Liver (tissue), 9 donors: ENCODE data around the gene KL. TPM values are rescaled to one million over a fixed set of nuclear protein-coding genes. Genes with fewer than 3 reads are reported as not detected.

Experiments used
- DNase-seq: peaks from one replicate; pipeline ENCODE4 v3.0.0-alpha.2; 2017; ENCODE audit warnings: low spot score
- H3K27ac ChIP-seq, 2 donors: one replicate each; pipeline ENCODE4 v1.7.0; 2013; ENCODE audit warnings: inconsistent platforms in 2 of 2, low read length in 2 of 2, control low read depth in 1 of 2, low read depth in 1 of 2, mild to moderate bottlenecking in 1 of 2
- H3K27me3 ChIP-seq, 4 donors: one replicate each; pipeline versions ENCODE4 v1.6.1 to v1.7.0; 2013; ENCODE audit warnings: low read length in 3 of 4, inconsistent platforms in 1 of 4, mild to moderate bottlenecking in 1 of 4, moderate library complexity in 1 of 4; ENCODE audit not compliant: control insufficient read depth in 4 of 4, insufficient read depth in 4 of 4
- H3K36me3 ChIP-seq, 4 donors: one replicate each; pipeline versions ENCODE4 v1.6.1 to v1.7.0; 2013; ENCODE audit warnings: low read length in 3 of 4, mild to moderate bottlenecking in 3 of 4, low read depth in 1 of 4, moderate library complexity in 1 of 4; ENCODE audit not compliant: control insufficient read depth in 4 of 4, insufficient read depth in 3 of 4
- H3K4me1 ChIP-seq, 4 donors: one replicate each; pipeline versions ENCODE4 v1.6.1 to v1.7.0; 2013; ENCODE audit warnings: low read length in 3 of 4, mild to moderate bottlenecking in 3 of 4, moderate library complexity in 1 of 4; ENCODE audit not compliant: control insufficient read depth in 4 of 4, insufficient read depth in 4 of 4
- H3K4me3 ChIP-seq, 3 donors: one replicate each; pipeline versions ENCODE4 v1.6.1 to v1.7.0; 2013; ENCODE audit warnings: low read length in 3 of 3, control low read depth in 1 of 3, low read depth in 1 of 3, mild to moderate bottlenecking in 1 of 3
- H3K9ac ChIP-seq, 2 donors: one replicate each; pipeline ENCODE4 v1.7.0; 2013; ENCODE audit warnings: low read length in 2 of 2, mild to moderate bottlenecking in 2 of 2, moderate library complexity in 2 of 2, control low read depth in 1 of 2, low read depth in 1 of 2
- H3K9me3 ChIP-seq, 4 donors: one replicate each; pipeline versions ENCODE4 v1.6.1 to v1.7.0; 2013; ENCODE audit warnings: low read length in 3 of 4; ENCODE audit not compliant: control insufficient read depth in 4 of 4
- ATF3 ChIP-seq: IDR thresholded peaks from 2 replicates; pipeline ENCODE4 v1.6.1; 2016; ENCODE audit warnings: antibody characterized with exemption
- HNF4A ChIP-seq, 2 donors: conservative IDR thresholded peaks; 2 replicates each; pipeline ENCODE4 v1.6.1; 2016; ENCODE audit warnings: antibody characterized with exemption in 2 of 2, mild to moderate bottlenecking in 2 of 2
- JUND ChIP-seq, 2 donors: IDR thresholded peaks; 2 replicates each; pipeline ENCODE4 v1.6.1; 2016; ENCODE audit warnings: antibody characterized with exemption in 2 of 2
- MAX ChIP-seq: IDR thresholded peaks from 2 replicates; pipeline ENCODE4 v1.6.1; 2016; ENCODE audit warnings: antibody characterized with exemption
- NR2F2 ChIP-seq: IDR thresholded peaks from 2 replicates; pipeline ENCODE4 v1.6.1; 2016; ENCODE audit warnings: antibody characterized with exemption
- REST ChIP-seq: IDR thresholded peaks from 2 replicates; pipeline ENCODE4 v1.6.1; 2016; ENCODE audit warnings: antibody characterized with exemption, mild to moderate bottlenecking
- RXRA ChIP-seq, 2 donors: IDR thresholded peaks; 2 replicates each; pipeline ENCODE4 v1.6.1; 2017 to 2018; ENCODE audit warnings: antibody characterized with exemption in 2 of 2, mild to moderate bottlenecking in 1 of 2
- SP1 ChIP-seq: IDR thresholded peaks from 2 replicates; pipeline ENCODE4 v1.6.1; 2018; ENCODE audit warnings: antibody characterized with exemption, mild to moderate bottlenecking
- TAF1 ChIP-seq: conservative IDR thresholded peaks from 2 replicates; pipeline ENCODE4 v1.6.1; 2016; ENCODE audit warnings: antibody characterized with exemption, mild to moderate bottlenecking
- YY1 ChIP-seq: IDR thresholded peaks from 2 replicates; pipeline ENCODE4 v1.6.1; 2016; ENCODE audit warnings: antibody characterized with exemption, mild to moderate bottlenecking
- ZBTB33 ChIP-seq: IDR thresholded peaks from 2 replicates; pipeline ENCODE4 v1.6.1; 2016; ENCODE audit warnings: antibody characterized with exemption
- WGBS: extraction: QIAGEN DNeasy Blood & Tissue Kit; methylation state at CpG from one replicate; pipeline ENCODE4 v1.1.7; 2013; 5-methylcytosine and 5-hydroxymethylcytosine counted together
- polyA plus RNA-seq, 2 donors: library from polyadenylated mRNA; stranded (reverse) in 1 of 2; unstranded in 1 of 2; fragments of 200-250 nt in 1 of 2; fragments of >200 nt in 1 of 2; fragmentation: Nextera tagmentation in 1 of 2; extraction: Ambion mirVana in 1 of 2; gene quantifications; one replicate each; pipeline versions ENCODE4 v1.2.1 to v1.2.3, GENCODE V29; 2013 to 2015
- total RNA-seq, 2 donors: library from RNA; depleted of rRNA; stranded (reverse); fragments of >200 nt; gene quantifications; one replicate each; pipeline ENCODE4 v1.2.3, GENCODE V29; 2014
- donor health status: healthy.
- donor health status: healthy.
- donor health status: healthy.
- donor health status: healthy.
- donor health status: healthy.

KL gene
- total and polyA plus RNA-seq, 4 donors = 0.13 to 0.92 (median 0.28) TPM

- no peak for DNase-seq
- no peak overlapping the region for H3K9ac ChIP-seq
- no peak for TF ChIP-seq RXRA (IDR thresholded peaks at IDR 0.05)
- no peak for TF ChIP-seq ZBTB33
- no peak for TF ChIP-seq MAX
- no peak for TF ChIP-seq HNF4A (conservative IDR thresholded peaks at IDR 0.05)
- no peak for TF ChIP-seq ATF3
- TF ChIP-seq SP1 = no peak
- TF ChIP-seq JUND (IDR thresholded peaks at IDR 0.05) = no peak
- TF ChIP-seq YY1 = no peak
- TF ChIP-seq REST = no peak
- no peak for TF ChIP-seq TAF1
- TF ChIP-seq NR2F2 = no peak
- H3K9me3 ChIP-seq = peaks cover 0 to 5% (median under 1%) of the 10 kb centered on the region in 4 donors
- no peak overlapping the region for H3K4me3 ChIP-seq
- 95% methylated on average over 3 of the region's 3 CpGs for WGBS
- H3K27me3 ChIP-seq = no peaks in the 10 kb centered on the region
- H3K4me1 ChIP-seq = no peaks in the 10 kb centered on the region
- H3K36me3 ChIP-seq = peaks cover 0 to 10% (median 5%) of the 10 kb centered on the region in 4 donors
- no peak overlapping the region for H3K27ac ChIP-seq
Measured at GRCh38 chr13:33100886-33101285, 84.7 kb downstream of the KL start.

GRCh38 chr13:33101835-33102234 lies 85.6 kb downstream of the KL start:
- no peak for TF ChIP-seq TAF1
- Histone ChIP-seq H3K27me3 (no peaks in the 10 kb centered on the region), H3K9ac (no peak overlapping the region), H3K27ac (no peak overlapping the region), H3K36me3 (peaks cover 0 to 19% (median 13%) of the 10 kb centered on the region in 4 donors), H3K9me3 (peaks cover 0 to 5% (median under 1%) of the 10 kb centered on the region in 4 donors), H3K4me3 (no peak overlapping the region), H3K4me1 (no peaks in the 10 kb centered on the region)
- WGBS = 55% methylated on average over 2 of the region's 2 CpGs
- no peak for DNase-seq

GRCh38 chr13:33103457-33103856 lies 87.2 kb downstream of the KL start:
- TF ChIP-seq ZBTB33 (no peak), MAX (no peak), HNF4A (conservative IDR thresholded peaks at IDR 0.05) (no peak), ATF3 (no peak)
- Histone ChIP-seq H3K4me3 (no peak overlapping the region), H3K4me1 (no peaks in the 10 kb centered on the region), H3K27me3 (no peaks in the 10 kb centered on the region), H3K9ac (no peak overlapping the region), H3K27ac (no peak overlapping the region), H3K9me3 (no peaks in the 10 kb centered on the region), H3K36me3 (peaks cover 0 to 31% (median 25%) of the 10 kb centered on the region in 4 donors)
- no peak for DNase-seq
- WGBS = 92% methylated on average over 4 of the region's 4 CpGs
